ENCODE measurements around the gene RNF180.

Gene RNF180, protein sequence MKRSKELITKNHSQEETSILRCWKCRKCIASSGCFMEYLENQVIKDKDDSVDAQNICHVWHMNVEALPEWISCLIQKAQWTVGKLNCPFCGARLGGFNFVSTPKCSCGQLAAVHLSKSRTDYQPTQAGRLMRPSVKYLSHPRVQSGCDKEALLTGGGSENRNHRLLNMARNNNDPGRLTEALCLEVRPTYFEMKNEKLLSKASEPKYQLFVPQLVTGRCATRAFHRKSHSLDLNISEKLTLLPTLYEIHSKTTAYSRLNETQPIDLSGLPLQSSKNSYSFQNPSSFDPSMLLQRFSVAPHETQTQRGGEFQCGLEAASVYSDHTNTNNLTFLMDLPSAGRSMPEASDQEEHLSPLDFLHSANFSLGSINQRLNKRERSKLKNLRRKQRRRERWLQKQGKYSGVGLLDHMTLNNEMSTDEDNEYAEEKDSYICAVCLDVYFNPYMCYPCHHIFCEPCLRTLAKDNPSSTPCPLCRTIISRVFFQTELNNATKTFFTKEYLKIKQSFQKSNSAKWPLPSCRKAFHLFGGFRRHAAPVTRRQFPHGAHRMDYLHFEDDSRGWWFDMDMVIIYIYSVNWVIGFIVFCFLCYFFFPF

DNA sequence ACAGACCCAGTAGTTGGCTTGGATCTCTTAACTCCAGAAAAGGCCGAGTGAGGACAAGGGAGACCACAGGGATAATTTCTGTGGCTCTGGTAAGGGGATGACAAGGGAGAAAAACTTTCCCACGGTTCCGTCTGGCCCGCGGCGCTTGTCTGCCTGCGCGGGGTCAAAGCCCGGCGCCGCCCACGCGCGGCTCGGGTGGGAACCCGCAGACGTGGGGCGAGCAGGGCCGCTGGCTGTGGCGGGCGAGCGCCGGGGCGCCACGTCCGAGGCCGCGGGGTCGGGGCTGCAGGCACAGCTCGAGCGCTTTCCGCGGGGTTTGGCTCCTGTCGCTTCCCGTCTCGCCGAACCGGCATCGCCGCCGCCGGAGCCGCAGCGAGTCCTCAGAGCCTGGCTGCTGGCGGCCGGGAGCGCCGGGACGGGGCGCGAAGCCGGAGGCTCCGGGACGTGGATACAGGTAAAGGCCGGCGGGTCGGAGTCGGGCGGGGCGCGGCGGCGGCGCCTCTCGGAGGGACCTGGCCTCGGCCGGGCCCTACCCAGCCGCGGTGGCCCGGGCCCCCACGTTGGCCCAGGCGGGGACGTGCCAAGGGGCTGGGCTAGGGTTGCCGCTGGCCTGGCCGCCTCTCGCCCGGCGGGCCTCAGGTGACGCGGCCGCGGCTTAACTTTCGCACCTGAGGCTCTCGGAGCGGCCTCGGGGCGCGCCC lies at the start of gene RNF180:
Gene RNF180 (plus strand): TSS at position 344 of the 701 bp plus-strand sequence. CDS start 34,965 bp downstream, outside the sequence.
- DNase-seq (ENCODE audit: low read depth) = peak; percentile 35

DNA sequence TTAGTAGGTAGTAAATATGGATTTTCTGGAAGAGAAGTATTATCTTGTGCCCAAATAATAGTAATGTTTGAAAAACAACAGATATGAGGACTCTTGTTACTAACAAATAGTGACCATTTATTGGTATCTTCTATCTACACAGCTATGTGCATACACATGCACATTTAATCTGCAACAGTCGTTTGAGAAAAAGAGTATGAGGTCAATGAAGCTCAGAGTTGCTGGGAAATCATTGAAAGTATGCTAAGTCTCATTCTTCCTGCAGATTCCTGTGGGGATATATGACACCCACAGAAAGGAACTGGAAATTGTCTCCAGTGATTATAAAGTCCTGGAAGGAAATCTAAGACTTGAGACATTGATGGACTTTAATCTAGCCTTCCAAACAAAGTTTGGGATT lies 40.1 kb upstream of the RNF180 start:
- no peak for DNase-seq (ENCODE audit: low read depth)

DNA sequence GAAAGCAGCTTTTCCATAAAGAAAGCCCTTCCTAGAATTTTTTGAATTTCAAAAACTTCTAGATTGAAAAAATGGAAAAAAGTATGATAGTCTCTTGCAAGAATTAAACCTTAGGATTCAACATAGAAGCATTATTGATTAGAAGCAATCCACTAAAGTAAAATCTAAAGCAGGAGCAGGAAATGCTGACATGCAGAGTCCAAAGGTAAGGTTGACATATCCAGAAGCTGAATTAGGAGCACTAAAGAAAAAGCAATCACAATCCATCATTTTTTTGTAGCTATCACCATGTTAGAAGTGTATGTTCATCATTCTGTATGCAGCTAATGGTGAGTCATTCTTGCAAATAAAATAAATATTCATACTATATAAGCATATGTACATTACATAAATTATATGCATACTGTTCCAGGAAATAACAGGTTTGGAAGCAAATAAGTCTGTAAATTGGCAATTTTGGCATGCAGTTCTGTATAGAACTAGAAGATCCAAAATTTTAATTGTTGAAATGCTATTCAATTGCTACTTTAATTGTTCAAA lies 39.4 kb upstream of the RNF180 start:
- DNase-seq (ENCODE audit: low read depth) = no peak

DNA sequence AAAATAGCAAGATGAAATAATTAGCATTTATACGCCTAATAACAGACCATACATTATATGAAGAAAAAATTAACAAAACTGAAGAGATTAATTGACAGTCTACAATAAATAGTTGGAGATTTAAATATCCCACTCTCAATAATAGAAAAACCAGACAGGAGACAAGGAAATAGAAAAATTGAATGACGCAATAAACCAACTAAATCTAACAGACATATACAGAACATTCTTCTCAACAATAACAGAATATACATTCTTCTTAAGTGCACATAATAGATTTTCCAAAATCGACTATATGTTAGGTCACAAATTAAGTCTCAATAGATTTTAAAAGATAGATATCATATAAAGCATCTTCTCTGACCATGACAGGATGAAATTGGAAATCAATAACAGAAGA lies 25.6 kb upstream of the RNF180 start:
- no peak for DNase-seq (ENCODE audit: low read depth)

DNA sequence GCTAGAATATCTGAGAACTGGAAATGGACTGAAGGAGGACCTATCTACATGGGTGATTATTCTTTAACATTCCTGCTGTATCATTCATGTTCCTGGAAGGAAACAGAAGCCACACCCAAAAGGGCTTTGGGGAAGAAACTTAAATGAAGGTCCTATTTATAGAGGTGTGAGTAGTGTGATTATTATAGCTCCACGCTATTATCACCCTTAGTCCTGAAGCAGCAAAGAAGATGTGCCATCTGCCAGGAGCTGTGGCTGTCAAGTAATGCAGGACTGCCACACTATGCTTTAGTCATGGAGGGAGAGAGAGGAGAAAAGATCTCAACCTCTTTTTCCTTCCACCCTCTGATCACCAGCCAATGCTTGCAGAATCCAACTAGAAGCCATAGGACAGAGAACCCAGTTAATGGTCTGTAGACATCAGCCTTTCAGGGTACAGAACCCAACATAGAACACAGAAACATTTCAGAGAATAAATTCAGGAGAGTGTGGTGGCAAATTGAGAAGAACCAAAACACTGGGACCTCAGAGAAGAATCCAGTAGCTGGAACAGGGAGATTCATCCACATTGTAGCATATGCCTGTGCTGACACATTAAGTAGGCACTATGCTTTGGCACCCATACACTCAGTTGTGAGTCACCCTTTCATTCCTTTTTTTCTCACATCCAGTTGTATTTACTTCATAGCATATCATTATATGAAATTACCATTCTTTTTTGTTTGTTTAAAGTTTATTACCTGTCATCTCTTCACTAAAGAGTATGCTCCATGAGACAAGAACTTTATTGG lies 21.0 kb upstream of the RNF180 start:
- DNase-seq (ENCODE audit: low read depth) = peak; percentile 14

DNA sequence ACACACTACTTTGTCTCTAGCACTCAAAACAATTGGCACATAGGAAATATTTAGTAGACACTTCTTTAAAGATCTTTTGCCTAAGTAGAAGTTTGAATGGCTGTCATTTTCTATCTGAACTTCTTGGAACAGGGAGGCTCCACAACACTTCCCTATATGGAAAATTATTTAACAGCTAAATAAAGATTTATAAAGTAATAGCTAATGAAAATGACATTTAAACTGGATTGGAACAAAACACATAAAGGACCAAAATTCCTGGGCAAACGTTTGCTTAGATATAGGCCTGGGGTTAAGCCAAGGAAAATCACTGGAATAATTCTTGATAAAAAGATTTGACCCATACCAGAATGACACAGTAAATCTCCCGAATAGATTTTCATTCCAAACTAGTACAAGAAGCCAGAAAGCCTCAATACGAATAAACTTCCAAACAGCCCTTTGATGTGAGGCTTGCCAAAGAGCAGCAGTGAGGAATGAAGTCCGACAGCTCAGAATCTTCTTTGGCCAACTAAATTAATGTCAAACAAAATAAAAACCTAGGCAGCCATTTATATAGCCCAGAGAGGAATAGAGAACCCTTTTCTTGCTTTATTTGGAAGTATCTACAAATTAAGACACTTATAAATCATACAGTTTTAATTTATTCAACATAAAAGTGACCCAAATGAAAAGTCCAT lies 20.3 kb upstream of the RNF180 start:
- DNase-seq (ENCODE audit: low read depth) = no peak

DNA sequence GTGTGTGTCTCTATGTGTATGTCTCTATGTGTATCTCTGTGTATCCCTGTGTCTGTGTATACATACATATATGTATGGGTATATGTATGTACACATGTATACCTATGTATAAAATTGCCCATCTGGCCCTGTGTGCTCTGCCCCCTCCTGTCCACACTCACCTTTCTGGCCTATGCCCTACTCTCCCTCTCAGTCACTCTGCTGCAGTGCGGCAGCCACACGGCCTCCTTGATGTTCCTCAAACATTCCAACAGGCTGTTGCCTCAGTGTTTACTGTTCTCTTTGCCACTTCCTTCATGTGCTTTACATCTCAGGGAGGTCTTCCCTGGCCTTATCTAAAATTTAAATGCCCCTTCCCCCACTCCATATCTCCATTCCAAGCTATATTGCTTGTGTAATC lies 18.3 kb upstream of the RNF180 start:
- no peak for DNase-seq (ENCODE audit: low read depth)

DNA sequence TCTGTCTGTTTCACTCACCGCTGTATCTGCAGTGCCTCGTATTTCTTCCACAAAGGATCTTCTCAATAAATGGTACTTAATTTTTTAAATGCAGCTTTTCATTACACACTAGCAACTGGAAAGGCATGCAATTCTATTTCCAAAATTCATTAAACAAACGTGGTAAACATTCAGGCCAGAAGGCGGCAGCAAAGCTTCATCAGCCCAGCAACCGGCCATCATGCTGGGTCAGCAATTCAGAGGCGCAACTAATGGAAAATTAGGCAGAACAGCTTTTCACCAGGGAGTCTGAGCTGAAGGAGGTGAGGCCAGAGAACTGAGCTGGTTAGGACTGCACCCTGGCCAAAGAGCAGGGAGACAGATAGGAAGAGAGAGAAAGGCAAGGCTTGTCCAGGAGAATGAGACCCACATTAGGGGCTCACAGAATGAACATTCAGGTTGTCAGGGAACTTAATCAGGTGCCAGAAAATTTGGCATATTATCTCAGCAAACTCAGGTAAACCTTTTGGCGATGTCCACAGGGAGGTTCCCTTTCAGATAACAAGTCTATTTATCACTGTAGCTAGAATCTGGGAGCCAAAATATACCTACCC lies 17.7 kb upstream of the RNF180 start:
- DNase-seq (ENCODE audit: low read depth) = peak; percentile 18

DNA sequence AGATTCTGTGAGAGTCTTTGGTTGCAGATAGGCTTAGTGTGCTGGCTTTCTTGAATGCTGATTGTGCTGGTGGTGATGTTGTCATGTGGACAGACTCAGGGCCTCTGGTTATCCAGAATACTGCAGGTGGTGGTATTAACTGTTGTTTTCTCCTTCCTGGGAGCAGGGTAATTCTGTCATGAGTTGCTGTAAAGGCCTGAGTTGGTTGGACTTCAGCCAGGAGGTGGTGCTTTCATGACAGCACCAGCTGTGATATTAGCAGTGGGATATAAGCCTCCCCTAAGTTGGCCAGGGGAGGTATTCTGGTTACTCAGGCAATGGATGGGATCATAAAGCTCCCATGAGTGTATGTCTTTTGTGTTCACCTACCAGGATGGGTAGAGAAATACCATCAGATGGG lies 16.4 kb upstream of the RNF180 start:
- no peak for DNase-seq (ENCODE audit: low read depth)

DNA sequence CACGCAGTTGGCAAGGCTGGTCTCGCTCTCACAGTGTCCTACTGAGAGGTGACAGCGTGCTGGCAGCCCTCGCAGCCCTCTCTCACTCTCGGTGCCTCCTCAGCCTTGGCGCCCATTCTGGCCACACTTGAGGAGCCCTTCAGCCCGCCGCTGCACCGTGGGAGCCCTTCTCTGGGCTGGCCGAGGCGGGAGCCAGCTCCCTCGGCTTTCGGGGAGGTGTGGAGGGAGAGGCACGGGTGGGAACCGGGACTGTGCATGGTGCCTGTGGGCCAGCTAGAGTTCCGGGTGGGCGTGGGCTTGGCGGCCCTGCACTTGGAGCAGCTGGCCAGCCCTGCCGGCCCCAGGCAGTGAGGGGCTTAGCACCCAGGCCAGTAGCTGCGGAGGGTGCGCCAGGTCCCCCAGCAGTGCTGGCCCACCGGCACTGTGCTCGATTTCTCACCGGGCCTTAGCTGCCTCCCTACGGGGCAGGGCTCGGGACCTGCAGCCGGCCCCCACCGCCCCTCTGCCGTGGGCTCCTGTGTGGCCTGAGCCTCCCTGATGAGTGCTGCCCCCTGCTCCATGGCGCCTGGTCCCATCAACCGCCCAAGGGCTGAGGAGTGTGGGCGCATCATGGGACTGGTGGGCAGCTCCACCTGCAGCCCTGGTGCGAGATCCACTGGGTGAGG lies 15.7 kb upstream of the RNF180 start:
- DNase-seq (ENCODE audit: low read depth) = no peak

DNA sequence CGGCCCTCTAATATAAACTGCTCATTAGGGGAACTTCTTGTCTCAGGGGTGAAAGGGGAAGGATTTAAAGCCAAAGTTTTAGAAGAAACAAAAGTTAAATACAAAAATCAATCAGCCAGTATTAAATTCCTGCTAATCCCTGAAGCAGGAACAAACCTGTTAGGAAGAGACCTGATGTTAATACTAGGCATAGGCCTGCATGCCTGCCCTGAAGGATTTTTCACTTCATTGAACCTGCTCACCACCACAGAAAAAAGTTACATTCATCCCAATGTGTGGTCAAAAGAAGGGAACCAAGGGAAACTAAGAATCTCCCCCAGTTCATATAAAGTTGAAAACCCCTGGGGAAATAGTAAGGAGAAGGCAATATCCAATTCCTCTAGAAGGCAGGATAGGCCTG lies 9.4 kb upstream of the RNF180 start:
- no peak for DNase-seq (ENCODE audit: low read depth)

DNA sequence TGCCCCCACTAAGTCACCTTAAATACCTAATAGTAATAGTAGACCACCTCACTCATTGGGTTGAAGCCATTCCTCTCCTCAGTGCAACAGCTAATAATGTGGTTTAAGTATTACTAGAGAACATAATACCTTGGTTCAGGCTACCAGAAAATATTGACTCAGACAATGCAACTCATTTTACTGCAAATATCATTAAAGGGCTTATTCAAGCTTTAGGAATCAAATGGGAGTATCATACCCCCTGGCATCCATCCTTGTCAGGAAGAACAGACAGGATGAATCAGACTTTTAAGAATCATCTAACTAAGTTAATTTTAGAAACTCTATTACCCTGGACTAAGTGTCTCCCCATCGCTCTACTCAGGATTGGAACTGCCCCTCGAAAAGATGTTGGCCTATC lies 6.8 kb upstream of the RNF180 start:
- DNase-seq (ENCODE audit: low read depth) = no peak

DNA sequence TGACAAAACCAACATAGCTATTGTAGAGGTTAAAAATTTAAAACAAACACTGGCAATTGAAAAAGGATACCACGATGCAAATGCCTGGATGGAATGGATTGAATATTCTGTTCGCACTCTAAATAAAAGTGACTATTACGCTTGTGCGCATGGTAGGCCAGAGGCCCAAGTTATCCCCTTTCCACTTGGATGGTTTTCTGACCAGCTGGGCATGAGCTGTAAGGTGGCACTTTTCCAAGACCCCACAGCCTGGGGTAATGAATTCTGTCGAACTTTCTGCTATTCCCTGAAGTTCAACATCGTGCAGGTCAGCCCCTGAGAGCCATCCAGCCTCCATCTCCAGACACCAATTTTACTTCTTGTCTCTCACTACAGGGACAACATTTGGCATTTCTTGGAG lies 5.4 kb upstream of the RNF180 start:
- DNase-seq (ENCODE audit: low read depth) = no peak

DNA sequence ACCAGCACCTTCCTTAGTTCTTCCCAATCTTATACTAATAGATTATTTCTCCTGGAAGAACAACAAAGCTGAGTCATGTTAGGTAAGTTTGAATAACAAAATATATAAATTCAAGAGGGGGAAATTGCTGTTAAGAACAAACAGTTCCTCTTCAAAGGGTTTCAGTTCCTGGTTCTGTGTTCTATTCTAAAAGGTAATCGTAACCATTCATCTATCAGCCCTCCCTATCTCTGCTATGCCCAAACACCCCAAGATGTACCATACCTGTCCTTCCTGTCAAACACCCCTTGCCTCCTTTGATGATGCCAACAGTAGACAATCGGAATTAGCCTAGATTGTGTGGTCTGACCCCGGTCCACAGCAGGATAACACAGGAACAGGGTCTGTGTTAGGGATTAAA lies 4.2 kb upstream of the RNF180 start:
- DNase-seq (ENCODE audit: low read depth) = no peak

DNA sequence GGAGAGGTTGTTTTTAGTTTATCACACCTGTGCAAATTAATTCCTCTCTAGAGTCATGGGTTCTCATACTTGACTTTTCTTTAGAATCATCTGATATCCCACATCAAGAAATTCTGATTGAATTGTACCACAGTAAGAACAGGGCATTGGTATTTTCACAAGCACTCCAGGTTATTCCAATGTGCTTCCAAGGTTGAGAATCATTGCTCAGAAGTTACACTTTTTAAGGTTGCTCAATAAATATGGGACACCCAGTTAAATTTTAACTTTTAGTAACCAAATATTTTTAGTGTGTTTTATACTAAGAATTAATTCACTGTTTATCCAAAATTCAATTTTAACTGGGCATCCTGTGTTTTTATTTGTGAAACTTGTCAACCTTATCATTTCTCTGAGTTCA lies 2.5 kb upstream of the RNF180 start:
- DNase-seq (ENCODE audit: low read depth) = no peak

DNA sequence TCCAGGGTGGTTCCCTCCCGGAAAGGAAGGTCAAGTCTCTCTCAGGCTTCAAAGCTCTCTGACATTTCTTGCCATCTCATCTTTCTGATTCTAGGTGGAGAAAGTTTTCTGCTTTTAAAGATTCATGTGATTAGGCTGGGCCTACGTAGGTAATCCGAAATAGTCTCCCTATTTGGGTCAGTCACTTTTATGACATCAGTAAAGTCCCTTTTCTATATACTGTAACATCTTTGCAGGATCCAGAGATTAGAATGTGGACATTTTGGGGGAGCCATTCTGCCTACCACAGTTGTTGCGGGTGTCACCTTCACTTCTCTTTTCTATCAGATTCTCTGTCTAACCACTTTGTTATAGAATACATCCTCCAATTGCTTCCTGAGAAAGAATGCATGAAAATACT lies 1.9 kb upstream of the RNF180 start:
- DNase-seq (ENCODE audit: low read depth) = no peak

DNA sequence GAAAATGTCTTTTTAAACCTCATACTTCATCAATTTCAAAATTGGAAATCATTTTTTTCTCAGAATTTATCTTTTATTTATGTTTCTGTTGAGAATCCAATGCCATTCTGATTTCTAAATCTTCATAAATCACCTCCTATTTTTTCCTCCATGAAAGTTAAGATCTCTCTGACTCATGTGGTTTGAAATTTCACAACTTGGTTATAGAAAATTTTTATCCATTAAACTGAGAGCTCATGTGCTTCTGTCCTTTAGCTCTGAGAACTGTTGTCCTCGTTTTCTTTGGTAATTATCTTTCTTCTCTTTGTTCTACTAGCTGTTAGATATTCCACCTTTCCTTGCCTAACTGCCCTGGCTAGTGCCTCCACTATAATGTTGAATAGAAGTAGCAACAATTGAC lies 1.5 kb upstream of the RNF180 start:
- peak; percentile 35 for DNase-seq (ENCODE audit: low read depth)

DNA sequence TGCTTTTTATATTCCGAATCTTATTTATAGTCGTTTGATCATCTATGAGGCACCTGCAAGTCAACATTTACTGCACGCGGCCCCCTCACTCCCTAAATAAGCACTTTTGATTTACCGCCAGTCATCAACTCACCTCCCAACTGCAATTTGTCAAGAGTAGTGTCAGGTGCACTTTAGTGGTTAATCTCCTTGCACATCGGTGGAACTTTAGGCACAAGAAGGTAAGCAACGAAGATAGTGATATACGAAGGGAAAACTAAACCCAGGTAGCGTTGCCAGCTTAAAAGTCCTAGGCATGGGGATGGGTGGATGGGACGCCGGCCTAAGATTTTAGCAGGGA lies 513 bp upstream of the RNF180 start:
- no peak for DNase-seq (ENCODE audit: low read depth)

DNA sequence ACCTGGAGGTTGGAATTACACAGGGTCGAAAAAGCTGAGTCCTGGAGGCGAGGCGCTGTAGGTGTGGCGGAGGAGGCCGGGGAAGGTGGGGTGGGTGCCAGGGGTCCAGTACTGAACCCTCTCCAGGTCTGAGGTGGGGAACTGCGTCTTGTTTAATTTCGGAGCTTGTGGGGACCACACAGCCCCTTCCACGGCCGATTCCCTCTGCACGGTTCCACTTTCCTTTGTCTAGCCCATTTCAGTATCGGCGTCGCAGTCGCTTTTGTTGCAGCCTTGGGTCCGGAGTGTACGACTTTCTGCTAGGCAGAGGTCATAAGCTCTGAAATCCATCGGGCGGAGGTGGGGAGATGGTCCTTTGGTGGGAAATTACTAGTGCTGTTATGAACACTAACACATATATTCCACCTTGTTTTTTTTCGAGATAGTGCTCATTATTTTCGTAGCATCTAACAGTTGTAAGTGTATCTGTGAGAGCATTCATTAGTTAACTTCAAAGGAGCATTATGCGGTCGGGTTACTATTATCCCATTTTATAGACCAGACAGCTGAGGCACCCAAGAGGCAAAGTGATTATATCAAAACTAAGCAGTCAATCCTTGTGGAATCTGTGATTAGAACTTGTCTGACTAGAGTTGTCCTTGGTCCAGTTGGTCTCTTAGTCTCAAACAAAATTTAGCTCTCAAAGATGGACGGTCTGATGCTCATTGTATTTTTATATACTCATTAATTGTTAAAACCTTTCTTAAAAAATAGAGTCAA lies 737 bp downstream of the RNF180 start:
- DNase-seq (ENCODE audit: low read depth) = no peak

DNA sequence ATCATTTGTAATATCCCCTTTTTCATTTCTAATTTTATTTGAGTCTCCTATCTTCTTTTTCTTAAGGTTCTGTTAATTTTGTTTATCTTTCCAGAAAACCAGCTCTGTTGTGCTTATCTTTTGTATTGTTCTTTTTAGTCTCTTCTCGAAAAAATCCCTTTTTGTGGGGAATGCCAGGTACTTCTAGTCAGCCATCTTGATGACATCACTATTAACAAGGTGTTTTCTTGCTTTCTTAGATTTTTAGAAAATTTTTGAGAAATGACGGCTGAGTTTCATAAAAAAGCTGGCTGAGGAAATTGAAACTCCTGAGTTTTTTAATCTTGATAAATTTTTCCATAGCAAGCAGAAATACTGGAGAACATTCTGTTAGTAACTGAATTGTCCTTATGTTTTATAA lies 10.7 kb downstream of the RNF180 start:
- no peak for DNase-seq (ENCODE audit: low read depth)
